Activated T-cell treated with anti-CD3 and anti-CD28 coated beads, Interleukin-2, amount 50 U/mL, for 48 hours (primary cell): ENCODE data around the gene ADAMTS14.

Experiments used
- DNase-seq, 2 experiments: peaks; one replicate each; pipeline ENCODE4 v3.0.0-alpha.2; 2020

The ADAMTS14 gene

DNA sequence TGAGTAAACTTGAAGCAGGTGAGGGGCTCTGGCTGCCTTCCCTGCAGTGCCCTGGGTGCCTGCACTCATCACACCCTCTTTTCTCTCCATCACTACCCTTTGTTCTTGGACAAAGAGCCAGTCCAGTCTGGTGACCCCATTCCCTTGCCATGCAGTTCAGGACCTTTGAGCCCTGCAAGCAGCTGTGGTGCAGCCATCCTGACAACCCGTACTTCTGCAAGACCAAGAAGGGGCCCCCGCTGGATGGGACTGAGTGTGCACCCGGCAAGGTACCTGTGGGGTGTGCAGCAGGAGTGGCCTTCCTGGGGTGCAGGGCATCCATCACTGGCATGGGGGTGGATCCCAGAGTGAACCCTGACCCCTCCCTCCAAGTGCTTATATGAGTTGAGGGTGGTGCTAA is 64.2 kb downstream of the ADAMTS14 start:
- no peak for DNase-seq

GRCh38 chr10:70737250-70737649 is 64.9 kb downstream of the ADAMTS14 start:
- DNase-seq: no peak

- DNase-seq: no peak
These were observed 65.9 kb downstream of the ADAMTS14 start for GRCh38 chr10:70738006-70738760.

DNA sequence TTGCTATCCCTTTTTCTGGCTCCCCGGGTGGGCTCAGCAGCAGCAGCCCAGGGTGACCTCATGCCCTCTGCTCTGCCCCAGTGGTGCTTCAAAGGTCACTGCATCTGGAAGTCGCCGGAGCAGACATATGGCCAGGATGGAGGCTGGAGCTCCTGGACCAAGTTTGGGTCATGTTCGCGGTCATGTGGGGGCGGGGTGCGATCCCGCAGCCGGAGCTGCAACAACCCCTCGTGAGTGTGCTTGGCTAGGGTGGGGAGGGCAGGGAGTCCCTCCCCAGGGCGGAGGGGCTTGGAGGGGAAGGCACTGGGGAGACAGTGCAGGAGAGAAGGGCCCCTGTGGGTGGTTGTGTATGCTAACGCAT is 66.4 kb downstream of the ADAMTS14 start:
- no peak for DNase-seq

DNA sequence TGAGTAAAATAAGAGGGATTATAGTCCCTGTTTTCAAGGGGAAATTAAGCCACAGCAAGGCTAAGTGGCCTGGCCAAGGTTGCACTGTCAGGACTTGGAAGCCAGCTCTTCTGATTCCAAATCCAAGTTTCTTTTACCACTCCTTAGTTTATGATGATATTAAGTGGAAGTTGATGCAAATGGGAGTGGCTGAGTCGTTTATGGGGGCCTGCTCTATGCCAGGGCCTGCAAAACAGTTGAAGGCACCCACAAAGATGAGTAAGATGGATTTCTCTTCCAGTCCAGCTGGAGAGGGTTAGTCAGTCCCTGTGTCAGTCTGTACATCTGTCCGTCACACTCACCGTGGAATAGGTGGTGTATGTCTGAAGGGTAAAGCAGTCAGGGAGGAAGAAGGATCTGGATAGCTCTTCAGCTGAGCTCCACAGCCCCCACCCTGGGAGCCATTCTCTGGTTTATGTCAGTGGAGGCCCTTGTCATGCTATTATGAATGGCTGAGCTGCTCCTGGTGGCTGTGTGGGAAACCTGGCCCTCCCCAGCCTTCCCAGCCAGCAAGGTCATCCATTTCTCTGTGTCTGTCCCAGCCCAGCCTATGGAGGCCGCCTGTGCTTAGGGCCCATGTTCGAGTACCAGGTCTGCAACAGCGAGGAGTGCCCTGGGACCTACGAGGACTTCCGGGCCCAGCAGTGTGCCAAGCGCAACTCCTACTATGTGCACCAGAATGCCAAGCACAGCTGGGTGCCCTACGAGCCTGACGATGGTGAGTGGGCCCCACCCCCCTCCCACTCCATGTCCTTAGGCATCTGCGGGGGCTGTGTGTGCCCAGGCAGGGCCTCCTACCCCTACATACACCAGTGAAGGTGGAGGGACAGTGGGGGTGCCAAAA is 68.3 kb downstream of the ADAMTS14 start:
- no peak for DNase-seq

DNA sequence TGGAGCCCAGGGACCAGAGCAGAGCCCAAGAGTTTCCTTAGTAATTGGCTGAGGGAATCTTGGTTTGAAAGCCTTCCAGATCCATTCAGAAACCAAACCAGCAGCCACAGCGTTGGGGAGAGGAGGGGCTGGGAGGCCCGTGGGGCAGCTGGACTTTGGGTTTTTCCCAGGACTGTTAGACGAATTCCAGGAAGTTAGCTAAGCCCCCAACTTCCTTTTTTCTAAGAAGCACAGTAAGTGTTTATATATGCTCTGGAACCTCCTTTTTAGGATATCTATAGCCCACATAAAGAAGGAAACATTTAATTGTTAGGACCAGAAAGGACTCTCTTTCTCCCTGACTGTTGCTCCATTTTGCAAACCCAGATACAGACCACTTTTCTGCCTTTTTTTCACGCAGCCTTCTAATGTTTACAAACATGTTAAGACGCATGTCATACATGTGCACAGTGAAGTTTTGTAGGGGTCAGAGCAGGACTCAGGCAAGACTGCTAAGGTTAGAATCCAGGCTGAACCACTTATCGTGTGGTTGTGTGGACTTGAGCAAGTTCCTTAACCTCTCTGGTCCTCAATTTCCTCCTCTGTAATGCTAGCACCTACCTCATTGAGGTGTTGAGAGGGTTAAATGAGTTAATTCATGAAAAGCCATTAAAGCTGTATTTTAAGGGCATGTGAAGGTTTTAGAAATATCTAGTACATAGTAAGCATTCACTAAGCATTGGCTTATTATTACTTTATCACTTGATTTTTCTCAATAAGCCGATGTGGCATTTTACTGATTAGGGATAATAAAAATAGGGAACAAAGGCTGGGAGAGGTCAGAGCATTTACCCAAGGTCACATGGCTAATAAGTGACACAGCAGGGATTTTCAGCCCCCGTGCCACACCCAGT is 70.5 kb downstream of the ADAMTS14 start:
- no peak for DNase-seq

- no peak for DNase-seq
These were observed 71.1 kb downstream of the ADAMTS14 start for GRCh38 chr10:70743430-70743788.

DNA sequence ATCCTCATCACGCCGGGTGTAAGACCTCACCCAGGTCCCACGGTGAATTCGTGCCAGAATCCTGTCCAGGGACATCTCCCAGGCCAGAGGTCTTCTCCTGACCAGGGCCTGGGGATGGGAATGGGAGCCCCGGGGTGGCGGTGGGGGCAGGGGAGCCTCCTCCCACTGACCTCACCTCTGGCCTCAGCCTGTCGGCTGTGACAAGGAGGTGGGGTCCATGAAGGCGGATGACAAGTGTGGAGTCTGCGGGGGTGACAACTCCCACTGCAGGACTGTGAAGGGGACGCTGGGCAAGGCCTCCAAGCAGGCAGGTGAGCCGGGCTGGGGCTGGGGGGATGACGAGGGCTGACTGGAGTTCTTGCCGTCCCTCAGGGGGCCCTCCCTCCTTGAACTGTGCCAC is 71.6 kb downstream of the ADAMTS14 start:
- DNase-seq: no peak

DNA sequence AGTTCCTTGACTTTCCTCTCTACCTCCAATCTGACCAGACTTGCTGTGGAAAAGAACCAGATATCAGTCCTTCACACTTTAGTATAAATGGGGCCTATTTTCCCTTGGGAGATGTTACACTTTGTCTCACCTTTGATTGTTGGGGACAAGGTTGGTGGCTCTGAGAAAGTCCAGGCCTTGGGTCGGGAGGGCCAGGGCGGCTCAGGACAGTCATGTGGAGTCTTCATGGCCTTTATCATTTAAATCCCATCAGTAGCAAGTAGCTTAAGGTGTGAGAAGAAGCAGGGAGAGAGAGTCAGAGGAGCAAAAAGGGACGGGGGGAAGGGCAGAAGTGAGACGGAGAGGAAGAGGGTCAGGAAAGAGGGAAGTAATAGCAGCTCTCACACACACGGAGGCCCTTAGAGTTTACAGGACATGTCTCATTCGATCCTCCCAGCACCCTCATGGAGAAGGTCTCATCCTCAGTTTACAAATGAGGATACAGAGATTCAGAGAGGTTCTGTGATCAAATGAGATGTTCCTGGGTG is 72.4 kb downstream of the ADAMTS14 start:
- DNase-seq: no peak

DNA sequence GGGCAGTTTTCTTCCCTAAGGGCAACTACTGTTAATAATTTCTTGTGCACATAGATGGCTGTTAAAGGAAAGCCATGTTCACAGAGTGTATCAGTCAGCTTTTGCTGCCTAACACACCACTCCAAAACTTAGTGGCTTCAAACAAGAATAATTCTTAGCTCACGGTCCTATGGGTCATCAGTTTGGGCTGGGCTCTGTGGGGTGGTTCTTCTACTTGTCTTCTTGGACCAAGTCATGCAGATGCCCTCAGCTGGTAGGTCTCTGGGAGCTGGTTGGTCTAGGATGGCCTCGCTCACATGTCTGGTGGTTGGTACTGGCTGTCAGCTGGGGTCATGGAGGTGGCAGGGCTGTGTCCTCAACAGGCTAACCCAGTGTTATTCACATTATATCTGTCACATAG is 73.2 kb downstream of the ADAMTS14 start:
- no peak for DNase-seq

GRCh38 chr10:70747192-70747965 is 75.1 kb downstream of the ADAMTS14 start:
- no peak for DNase-seq

DNA sequence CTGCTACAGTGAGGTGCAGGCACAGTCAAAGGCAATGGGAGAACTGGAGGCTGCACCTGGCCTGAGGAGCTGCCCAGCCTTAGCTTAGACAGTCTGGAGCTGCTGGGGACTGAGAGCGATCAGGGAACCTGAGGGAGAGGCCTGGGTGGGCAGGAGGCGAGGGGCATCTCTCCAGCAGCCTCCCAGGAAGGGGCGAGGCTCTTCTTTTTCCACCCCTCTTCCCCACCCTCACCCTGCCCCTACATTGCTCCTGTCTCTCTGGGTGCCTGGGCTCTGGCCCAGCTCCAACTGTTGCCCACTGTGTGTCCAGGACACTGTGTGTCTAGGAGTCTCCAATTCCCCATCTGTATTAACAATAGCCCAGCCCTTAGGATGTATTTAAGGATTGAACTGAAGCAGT is 76.0 kb downstream of the ADAMTS14 start:
- DNase-seq: no peak

- no peak for DNase-seq
These were observed 76.7 kb downstream of the ADAMTS14 start for GRCh38 chr10:70748801-70749573.

DNA sequence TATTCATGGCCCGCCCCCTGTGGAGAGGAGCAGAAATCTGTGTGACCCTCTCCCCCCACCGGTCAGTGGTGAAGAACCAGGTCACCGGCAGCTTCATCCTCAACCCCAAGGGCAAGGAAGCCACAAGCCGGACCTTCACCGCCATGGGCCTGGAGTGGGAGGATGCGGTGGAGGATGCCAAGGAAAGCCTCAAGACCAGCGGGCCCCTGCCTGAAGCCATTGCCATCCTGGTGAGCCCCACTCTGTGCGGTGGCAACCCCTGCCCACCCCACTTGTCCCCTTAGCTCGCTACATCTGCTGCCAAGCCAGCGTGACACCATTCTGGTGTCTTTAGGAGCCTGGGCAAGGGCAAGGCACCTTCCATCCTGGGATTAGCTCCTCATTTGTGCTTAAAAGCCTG is 77.5 kb downstream of the ADAMTS14 start:
- no peak for DNase-seq

GRCh38 chr10:70750156-70750703 is 77.9 kb downstream of the ADAMTS14 start:
- no peak for DNase-seq

DNA sequence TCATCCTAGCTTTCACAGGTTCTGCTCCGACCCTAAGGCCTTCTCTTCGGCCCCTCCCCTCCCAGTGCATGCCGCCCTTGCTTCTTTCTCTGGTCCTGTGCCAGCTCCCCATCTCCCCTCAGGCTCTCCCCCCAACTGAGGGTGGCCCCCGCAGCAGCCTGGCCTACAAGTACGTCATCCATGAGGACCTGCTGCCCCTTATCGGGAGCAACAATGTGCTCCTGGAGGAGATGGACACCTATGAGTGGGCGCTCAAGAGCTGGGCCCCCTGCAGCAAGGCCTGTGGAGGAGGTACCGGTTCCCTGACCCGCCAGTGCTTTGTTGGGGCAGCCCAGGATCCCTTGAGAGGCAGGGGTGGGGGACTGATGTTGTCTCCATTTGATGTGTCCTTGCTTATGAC is 79.0 kb downstream of the ADAMTS14 start:
- no peak for DNase-seq

GRCh38 chr10:70751991-70752390 is 79.7 kb downstream of the ADAMTS14 start:
- no peak for DNase-seq

DNA sequence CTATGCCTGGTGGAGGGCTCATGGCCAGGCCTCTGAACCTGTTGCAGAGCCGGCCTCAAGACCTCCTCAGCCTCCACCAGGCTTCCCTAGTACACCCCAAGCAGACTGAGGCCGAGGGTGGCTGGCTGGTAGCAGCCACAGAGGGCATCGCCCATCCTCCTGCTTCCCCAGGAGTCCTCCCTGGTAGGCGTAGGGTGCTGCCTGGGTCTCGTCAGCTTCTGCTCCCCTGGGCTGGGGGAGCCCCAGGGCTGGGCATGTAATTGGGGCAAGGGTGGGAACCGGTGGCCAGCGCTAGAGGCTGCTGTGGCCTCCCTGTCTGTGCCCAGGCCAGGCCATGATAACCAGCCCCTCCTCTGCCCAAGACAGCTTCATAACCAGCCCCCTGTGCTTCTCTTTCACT is 80.3 kb downstream of the ADAMTS14 start:
- DNase-seq: no peak

GRCh38 chr10:70753026-70753663 is 80.8 kb downstream of the ADAMTS14 start:
- DNase-seq: no peak

GRCh38 chr10:70753841-70754621 is 81.7 kb downstream of the ADAMTS14 start:
- DNase-seq: no peak
